Measurements from ENCODE around the gene BCAS3.

DNA sequence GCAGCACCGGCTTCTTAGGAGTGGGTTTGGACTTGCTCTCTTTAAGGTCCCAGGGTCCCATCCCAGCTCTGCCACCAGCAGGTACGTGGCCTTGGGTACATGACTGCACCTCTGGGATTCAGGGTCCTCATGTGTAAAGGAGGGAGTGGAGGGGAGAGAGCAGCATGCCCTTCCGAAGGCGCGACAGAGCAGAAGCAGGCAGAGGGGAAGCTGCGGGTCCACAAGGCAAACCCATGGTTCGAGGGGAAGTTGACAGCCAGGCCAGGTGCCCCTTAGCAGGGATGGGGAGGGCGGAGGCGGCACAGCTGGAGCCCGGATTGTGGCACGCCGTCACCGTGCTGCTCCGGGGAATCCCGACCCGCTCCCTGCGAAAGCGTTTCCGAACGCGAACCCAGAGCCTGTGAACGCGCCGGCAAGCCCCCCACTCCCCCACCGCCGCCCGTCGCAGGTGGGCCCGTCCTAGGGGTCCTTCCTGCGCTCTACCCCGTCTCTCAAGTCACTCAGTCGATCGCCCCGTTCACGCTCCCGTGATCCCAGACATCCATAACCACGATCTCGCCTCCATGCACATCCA, 717.8 kb downstream of the BCAS3 start:
- TF ChIP-seq EP300 (IDR thresholded peaks at IDR 0.05; ENCODE audit: low read depth), result no peak
- TF ChIP-seq, protein P1, sequence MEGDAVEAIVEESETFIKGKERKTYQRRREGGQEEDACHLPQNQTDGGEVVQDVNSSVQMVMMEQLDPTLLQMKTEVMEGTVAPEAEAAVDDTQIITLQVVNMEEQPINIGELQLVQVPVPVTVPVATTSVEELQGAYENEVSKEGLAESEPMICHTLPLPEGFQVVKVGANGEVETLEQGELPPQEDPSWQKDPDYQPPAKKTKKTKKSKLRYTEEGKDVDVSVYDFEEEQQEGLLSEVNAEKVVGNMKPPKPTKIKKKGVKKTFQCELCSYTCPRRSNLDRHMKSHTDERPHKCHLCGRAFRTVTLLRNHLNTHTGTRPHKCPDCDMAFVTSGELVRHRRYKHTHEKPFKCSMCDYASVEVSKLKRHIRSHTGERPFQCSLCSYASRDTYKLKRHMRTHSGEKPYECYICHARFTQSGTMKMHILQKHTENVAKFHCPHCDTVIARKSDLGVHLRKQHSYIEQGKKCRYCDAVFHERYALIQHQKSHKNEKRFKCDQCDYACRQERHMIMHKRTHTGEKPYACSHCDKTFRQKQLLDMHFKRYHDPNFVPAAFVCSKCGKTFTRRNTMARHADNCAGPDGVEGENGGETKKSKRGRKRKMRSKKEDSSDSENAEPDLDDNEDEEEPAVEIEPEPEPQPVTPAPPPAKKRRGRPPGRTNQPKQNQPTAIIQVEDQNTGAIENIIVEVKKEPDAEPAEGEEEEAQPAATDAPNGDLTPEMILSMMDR (IDR thresholded peaks at IDR 0.05), result no peak

Data from transverse colon (tissue), 3 donors.